Panc1 (cell line): Measurements from ENCODE around the gene GPSM1. TPM values are rescaled to one million over a fixed set of nuclear protein-coding genes. Genes with fewer than 3 reads are reported as not detected.

Experiments
- ATAC-seq: fragments of 200-7000 bp; cut with Tn5 transposase; 2 replicates; pipeline ENCODE4 v1.9.1; 2020; ENCODE audit warnings: mild to moderate bottlenecking, moderate library complexity
- BruUV-seq: library from RNA; stranded (reverse); fragments of 400-500 nt; replicated peaks from 2 replicates; lab custom pipeline; 2021; lab: Mats Ljungman, UMichigan
- CTCF ChIA-PET: fragments of 300-600 bp; sonication (Branson Sonifier 250); formaldehyde crosslinking; loops from one replicate; lab custom pipeline; 2022; ENCODE audit warnings: antibody characterized with exemption; lab: Charles Lee
- POLR2A ChIA-PET: fragments of 300-600 bp; sonication (Branson Sonifier 250); formaldehyde crosslinking; loops from one replicate; lab custom pipeline; 2022; ENCODE audit warnings: antibody characterized with exemption; lab: Charles Lee
- DNase-seq: peaks from one replicate; pipeline ENCODE4 v3.0.0-alpha.2; 2010; ENCODE audit warnings: low read depth, low spot score
- H3K27ac ChIP-seq: 2 replicates; pipeline ENCODE4 v1.5.1; 2011; ENCODE audit warnings: mild to moderate bottlenecking, low read length, inconsistent platforms
- H3K27me3 ChIP-seq: fragments of 200-500 bp; sonication (Bioruptor generic); 2 replicates; pipeline ENCODE4 v1.6.0; 2014; ENCODE audit warnings: low read length, inconsistent platforms; ENCODE audit not compliant: control insufficient read depth, insufficient read depth
- H3K36me3 ChIP-seq: fragments of 200-500 bp; sonication (Bioruptor generic); 2 replicates; pipeline ENCODE4 v1.5.1; 2014; ENCODE audit warnings: inconsistent platforms, mild to moderate bottlenecking, low read length, moderate library complexity; ENCODE audit not compliant: control insufficient read depth, insufficient read depth
- H3K4me1 ChIP-seq: 2 replicates; pipeline ENCODE4 v1.5.1; 2011; ENCODE audit warnings: inconsistent platforms, mild to moderate bottlenecking, low read length, moderate library complexity; ENCODE audit not compliant: control insufficient read depth, insufficient read depth
- H3K4me3 ChIP-seq, 2 experiments: 2 replicates each; pipeline ENCODE4 v1.5.1; 2011 to 2012; ENCODE audit warnings: low read depth in 2 of 2, low read length in 2 of 2, mild to moderate bottlenecking in 2 of 2, inconsistent platforms in 1 of 2, moderate library complexity in 1 of 2
- H3K9me3 ChIP-seq: fragments of 200-500 bp; sonication (Bioruptor generic); 2 replicates; pipeline ENCODE4 v1.5.1; 2014; ENCODE audit warnings: low read depth, mild to moderate bottlenecking, inconsistent platforms, low read length, moderate library complexity; ENCODE audit not compliant: control insufficient read depth, insufficient read depth
- POLR2AphosphoS5 ChIP-seq: IDR thresholded peaks from 2 replicates; pipeline ENCODE4 v1.6.1; 2012; ENCODE audit warnings: mild to moderate bottlenecking, low read depth, low read length, moderate library complexity
- REST ChIP-seq, 2 experiments: IDR thresholded peaks; 2 replicates each; pipeline ENCODE4 v1.6.1; 2011 to 2012; ENCODE audit warnings: low read depth in 2 of 2, control low read depth in 1 of 2, low read length in 1 of 2, mild to moderate bottlenecking in 1 of 2, moderate library complexity in 1 of 2; ENCODE audit not compliant: insufficient read depth in 1 of 2
- SIN3A ChIP-seq: IDR thresholded peaks from 2 replicates; pipeline ENCODE4 v1.6.1; 2012; ENCODE audit warnings: low read depth, mild to moderate bottlenecking, low read length, moderate library complexity, borderline replicate concordance; ENCODE audit not compliant: insufficient read depth
- TCF7L2 ChIP-seq: IDR thresholded peaks from 2 replicates; pipeline ENCODE4 v1.6.1; 2011; ENCODE audit warnings: mild to moderate bottlenecking, low read depth, low read length, inconsistent platforms
- in situ Hi-C: cut with HindIII; loops from 2 replicates; pipeline ENCODE4 v1.10.0; 2016; ENCODE audit warnings: low sequenced_read_pairs, low pct_unique_long_range_greater_than_20kb
- intact Hi-C: fragments of 100-400 bp; cut with micrococcal nuclease; formaldehyde crosslinking; loops from one replicate; pipeline ENCODE4 v1.10.0; 2022; ENCODE audit not compliant: unreplicated experiment
- total RNA-seq: library from RNA; stranded (reverse); gene quantifications from one replicate; pipeline ENCODE4 v1.2.1, GENCODE V29; 2021; ENCODE audit not compliant: unreplicated experiment
- TF ChIP-seq, protein P1 (sequence below): fragments of 450-650 bp; IDR thresholded peaks from 2 replicates; pipeline ENCODE4 v1.5.1; 2017; ENCODE audit warnings: mild to moderate bottlenecking

GPSM1 gene
- total RNA-seq, 1 experiment from 2014 or later = 14.2 TPM

DNA sequence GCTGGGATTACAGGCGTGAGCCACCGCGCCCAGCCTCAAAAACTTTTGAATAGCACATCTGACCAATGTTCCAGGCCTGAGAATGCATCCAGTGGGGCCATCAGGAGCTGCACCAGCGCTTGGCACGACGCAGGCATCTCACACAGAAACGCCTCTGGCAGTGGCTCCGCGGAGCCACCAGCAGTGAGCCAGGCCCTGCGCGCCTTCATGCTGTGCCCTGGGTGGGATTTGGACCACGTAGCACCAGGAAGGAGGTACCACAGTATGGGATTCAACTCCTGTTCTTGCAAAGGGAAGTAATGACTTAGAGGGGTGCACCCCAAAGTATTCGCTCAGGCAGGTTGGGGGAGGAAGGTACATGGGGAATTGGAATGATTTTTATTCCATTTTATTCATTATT, 26.5 kb upstream of the GPSM1 start:
- no TSS peak for BruUV-seq
- H3K36me3 ChIP-seq = no peaks in the 10 kb centered on the region
- intact Hi-C loops (no loop called here), in situ Hi-C loops (no loop called here)
- no peaks in the 10 kb centered on the region for H3K9me3 ChIP-seq
- DNase-seq = no peak
- peaks cover 3% of the 10 kb centered on the region; the same call in 1 of the 2 replicates for H3K4me1 ChIP-seq
- no peak for ATAC-seq
- no peak overlapping the region for H3K27ac ChIP-seq
- TF ChIP-seq, protein P1, sequence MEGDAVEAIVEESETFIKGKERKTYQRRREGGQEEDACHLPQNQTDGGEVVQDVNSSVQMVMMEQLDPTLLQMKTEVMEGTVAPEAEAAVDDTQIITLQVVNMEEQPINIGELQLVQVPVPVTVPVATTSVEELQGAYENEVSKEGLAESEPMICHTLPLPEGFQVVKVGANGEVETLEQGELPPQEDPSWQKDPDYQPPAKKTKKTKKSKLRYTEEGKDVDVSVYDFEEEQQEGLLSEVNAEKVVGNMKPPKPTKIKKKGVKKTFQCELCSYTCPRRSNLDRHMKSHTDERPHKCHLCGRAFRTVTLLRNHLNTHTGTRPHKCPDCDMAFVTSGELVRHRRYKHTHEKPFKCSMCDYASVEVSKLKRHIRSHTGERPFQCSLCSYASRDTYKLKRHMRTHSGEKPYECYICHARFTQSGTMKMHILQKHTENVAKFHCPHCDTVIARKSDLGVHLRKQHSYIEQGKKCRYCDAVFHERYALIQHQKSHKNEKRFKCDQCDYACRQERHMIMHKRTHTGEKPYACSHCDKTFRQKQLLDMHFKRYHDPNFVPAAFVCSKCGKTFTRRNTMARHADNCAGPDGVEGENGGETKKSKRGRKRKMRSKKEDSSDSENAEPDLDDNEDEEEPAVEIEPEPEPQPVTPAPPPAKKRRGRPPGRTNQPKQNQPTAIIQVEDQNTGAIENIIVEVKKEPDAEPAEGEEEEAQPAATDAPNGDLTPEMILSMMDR = no peak
- TF ChIP-seq SIN3A = no peak
- TF ChIP-seq REST (IDR thresholded peaks at IDR 0.05; ENCODE audit: insufficient read depth in 1 of 2, low read depth in 2 of 2, low read length in 1 of 2) = no peak
- TF ChIP-seq TCF7L2 = no peak
- TF ChIP-seq POLR2AphosphoS5 = no peak
- CTCF ChIA-PET = no interaction called here
- POLR2A ChIA-PET = no interaction called here
- no peak overlapping the region for H3K4me3 ChIP-seq
- H3K27me3 ChIP-seq = no peaks in the 10 kb centered on the region

DNA sequence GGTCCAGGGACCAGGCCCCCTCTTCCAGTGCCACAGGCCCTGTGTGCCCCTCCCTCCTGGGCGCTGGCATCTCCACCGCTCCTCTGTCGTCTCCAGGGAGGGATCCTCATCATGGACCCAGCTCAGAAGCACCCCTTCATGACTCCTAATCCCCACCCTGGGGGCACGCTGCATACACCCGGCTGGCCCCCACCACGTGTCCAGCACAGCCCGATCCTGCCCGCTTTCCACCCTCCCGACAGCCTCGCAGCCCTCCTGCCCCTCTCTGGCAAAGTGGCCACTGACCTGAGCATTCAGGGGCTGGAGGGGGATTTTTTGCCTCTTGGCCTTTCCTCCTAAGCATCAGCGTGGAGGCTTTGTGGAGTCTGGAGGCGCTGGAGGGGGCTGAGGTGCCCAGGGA, 24.8 kb upstream of the GPSM1 start:
- no peak for DNase-seq
- CTCF ChIA-PET = no interaction called here
- no peak for ATAC-seq
- no TSS peak for BruUV-seq
- Histone ChIP-seq H3K4me1 (no peaks in the 10 kb centered on the region), H3K36me3 (no peaks in the 10 kb centered on the region), H3K27ac (no peak overlapping the region), H3K27me3 (no peaks in the 10 kb centered on the region), H3K4me3 (no peak overlapping the region), H3K9me3 (no peaks in the 10 kb centered on the region)
- POLR2A ChIA-PET = no interaction called here
- intact Hi-C loops = no loop called here
- TF ChIP-seq REST (IDR thresholded peaks at IDR 0.05; ENCODE audit: insufficient read depth in 1 of 2, low read depth in 2 of 2, low read length in 1 of 2) (no peak), POLR2AphosphoS5 (no peak), SIN3A (no peak), TCF7L2 (no peak)
- TF ChIP-seq, protein P1 = no peak
- in situ Hi-C loops = no loop called here
